MV-4-11 (cell line): ENCODE measurements around the gene PLXDC2.

ENCODE experiments used
- DNase-seq: peaks from one replicate; lab custom pipeline; 2025; lab: John Stamatoyannopoulos, UW

The PLXDC2 gene

GRCh38 chr10:19815731-19816410 lies 361 bp upstream of the PLXDC2 start:
- DNase-seq: peak; percentile 71

- DNase-seq: no peak
Measured at GRCh38 chr10:19817231-19817933, 1.1 kb downstream of the PLXDC2 start.

- no peak for DNase-seq
Measured at GRCh38 chr10:19818876-19819275, 2.6 kb downstream of the PLXDC2 start.

GRCh38 chr10:19819419-19820033 lies 3.3 kb downstream of the PLXDC2 start:
- peak; percentile 72 for DNase-seq

GRCh38 chr10:19824381-19825342 lies 8.4 kb downstream of the PLXDC2 start:
- DNase-seq: peak; percentile 66

- peak; percentile 88 for DNase-seq
Measured at GRCh38 chr10:19825700-19826099, 9.5 kb downstream of the PLXDC2 start.

GRCh38 chr10:19826712-19827111 lies 10.5 kb downstream of the PLXDC2 start:
- DNase-seq: peak; percentile 89

- DNase-seq: peak; percentile 44
Measured at GRCh38 chr10:19828278-19829049, 12.2 kb downstream of the PLXDC2 start.

GRCh38 chr10:19832699-19833098 lies 16.5 kb downstream of the PLXDC2 start:
- peak; percentile 67 for DNase-seq

- no peak for DNase-seq
Measured at GRCh38 chr10:19833170-19833824, 17.1 kb downstream of the PLXDC2 start.

- DNase-seq: no peak
Measured at GRCh38 chr10:19835952-19836351, 19.7 kb downstream of the PLXDC2 start.

GRCh38 chr10:19839090-19839489 lies 22.9 kb downstream of the PLXDC2 start:
- DNase-seq: no peak

- no peak for DNase-seq
Measured at GRCh38 chr10:19839552-19839951, 23.3 kb downstream of the PLXDC2 start.

GRCh38 chr10:19840776-19841175 lies 24.5 kb downstream of the PLXDC2 start:
- DNase-seq: no peak

GRCh38 chr10:19843487-19843886 lies 27.3 kb downstream of the PLXDC2 start:
- DNase-seq: no peak

GRCh38 chr10:19845503-19846368 lies 29.5 kb downstream of the PLXDC2 start:
- no peak for DNase-seq

GRCh38 chr10:19847321-19847720 lies 31.1 kb downstream of the PLXDC2 start:
- DNase-seq: no peak

GRCh38 chr10:19848226-19848985 lies 32.2 kb downstream of the PLXDC2 start:
- DNase-seq: no peak

GRCh38 chr10:19853831-19854230 lies 37.6 kb downstream of the PLXDC2 start:
- DNase-seq: no peak
